ENCODE results near the gene CSN1S1.
"Not testable (repeated sequence)": the region's sequence is repeated elsewhere in the genome, so short reads cannot be mapped to it uniquely, and the experiment has no call there.

CSN1S1 gene, protein sequence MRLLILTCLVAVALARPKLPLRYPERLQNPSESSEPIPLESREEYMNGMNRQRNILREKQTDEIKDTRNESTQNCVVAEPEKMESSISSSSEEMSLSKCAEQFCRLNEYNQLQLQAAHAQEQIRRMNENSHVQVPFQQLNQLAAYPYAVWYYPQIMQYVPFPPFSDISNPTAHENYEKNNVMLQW
- total RNA-seq = 0 reads per million in 4 experiments

DNA sequence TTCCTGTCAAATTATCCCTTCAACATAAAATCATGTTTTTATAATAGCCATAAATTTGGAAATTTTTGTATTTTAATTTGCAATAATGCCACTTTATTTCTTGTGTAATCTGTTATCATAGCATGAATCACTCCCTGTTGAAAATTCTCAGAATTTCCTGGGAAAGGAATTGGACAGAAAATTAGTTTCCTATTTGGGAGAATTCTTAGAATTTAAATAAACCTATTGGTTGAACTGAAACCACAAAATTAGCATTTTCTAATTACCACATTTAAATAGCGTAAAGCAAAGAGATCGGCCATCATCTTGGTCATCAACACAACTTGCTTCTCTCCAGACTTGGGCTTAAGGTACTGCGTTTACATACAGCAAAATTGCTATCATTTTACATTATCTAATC, at the start of gene CSN1S1:
TSS of gene CSN1S1 (plus strand) at position 301 of the 400 bp plus-strand sequence. CDS start 1,488 bp downstream, outside the sequence.
- no peak for DNase-seq

DNA sequence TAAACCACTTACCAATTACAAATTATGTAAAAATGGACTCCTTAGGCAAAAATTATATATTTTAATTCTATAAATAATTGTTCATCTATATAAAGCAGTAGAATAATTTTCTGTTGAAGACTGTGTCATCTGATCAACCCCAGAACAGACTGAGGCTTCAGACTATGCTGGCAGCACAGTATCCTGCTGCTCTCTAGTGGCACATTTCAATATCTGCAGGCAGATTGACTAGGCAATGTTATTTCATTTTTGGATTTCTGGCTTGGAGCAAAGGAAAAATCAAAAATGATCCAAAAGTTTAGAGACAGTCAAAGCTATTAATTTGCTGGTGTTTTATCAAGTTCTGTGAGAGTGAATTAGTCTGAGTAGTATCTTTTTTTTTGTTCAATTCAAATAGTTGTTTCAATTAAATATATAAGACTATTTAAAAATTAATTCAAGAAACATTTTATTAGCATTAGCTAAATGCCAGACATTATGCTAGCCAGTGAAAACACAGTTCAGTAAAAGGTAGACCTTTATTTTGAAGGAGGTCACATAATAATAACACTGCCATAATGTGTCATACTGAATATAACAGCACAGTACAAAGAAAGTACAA, 49.6 kb upstream of the CSN1S1 start:
- no peak for DNase-seq

DNA sequence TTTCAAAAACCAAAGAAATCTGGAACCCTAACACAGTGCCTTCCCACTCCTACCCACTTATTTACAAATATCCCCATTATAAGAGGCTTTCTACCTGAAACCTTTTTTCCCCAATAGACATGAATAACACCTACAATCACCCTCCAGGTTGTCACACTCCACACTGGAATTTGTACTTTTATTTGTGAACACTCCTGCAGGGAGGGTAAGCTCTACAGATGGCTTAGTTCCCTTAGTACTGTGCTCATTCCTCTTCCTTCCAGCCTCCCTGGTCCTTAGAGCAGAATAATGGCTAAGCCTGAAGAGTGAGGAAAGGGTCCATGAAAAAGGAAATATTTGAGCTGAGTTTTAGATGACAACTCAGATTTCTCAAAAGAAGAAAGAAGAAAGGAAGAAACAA, 48.7 kb upstream of the CSN1S1 start:
- no peak for DNase-seq

DNA sequence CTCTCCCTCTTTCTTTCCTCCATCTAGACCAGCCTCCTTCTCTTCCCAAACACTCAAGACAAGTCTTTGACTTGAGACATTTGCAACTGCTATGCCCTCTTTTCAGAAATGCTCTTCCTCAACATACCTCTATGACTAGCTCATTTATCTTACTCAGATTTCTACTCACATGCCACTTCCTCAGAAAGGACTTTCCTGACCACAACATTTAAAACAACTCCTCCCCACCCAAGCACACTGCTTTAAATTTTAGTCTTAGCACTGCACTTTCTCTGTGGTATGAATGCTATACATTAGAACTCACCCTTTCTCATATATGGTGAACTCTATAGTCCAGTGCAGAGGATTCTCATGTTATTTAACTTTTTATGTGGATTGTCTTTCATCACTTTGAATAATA, 42.5 kb upstream of the CSN1S1 start:
- no peak for DNase-seq

DNA sequence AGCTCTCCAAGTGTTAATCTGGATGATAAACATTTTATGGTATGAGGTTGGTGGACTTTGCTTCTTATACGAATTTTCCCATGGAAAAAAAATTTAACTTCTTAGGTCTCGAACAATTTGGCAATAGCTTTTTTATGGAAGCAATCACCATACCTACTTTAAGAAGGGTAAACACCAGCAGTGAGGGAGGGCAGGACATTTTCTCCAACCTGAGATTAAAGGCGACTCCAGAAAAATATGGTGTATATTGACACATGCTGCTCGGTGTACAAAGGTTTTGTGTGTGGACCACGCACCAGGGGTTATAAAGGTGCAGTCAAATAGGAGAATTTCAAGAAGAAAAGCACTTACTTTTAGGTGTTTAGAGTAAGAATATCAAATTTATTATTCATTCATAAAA, 36.7 kb upstream of the CSN1S1 start:
- DNase-seq = no peak

DNA sequence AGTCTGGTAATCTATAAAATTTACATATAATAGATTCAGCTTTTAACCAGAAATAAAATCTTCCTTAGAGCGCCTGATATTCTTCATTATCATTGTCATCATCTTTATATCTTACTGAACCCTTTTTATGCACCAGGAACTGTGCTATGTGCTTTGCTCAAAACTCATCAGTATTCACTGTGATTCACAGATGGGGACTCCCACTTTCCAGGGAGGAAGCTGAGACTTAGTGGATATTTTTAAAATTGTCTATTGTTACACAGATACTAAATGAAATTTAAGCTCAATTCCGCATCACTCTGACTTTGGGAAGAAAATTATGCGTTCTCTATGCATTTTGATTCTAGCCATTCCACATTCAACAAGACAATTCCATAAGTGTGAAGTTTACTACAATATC, 36.1 kb upstream of the CSN1S1 start:
- DNase-seq = no peak

DNA sequence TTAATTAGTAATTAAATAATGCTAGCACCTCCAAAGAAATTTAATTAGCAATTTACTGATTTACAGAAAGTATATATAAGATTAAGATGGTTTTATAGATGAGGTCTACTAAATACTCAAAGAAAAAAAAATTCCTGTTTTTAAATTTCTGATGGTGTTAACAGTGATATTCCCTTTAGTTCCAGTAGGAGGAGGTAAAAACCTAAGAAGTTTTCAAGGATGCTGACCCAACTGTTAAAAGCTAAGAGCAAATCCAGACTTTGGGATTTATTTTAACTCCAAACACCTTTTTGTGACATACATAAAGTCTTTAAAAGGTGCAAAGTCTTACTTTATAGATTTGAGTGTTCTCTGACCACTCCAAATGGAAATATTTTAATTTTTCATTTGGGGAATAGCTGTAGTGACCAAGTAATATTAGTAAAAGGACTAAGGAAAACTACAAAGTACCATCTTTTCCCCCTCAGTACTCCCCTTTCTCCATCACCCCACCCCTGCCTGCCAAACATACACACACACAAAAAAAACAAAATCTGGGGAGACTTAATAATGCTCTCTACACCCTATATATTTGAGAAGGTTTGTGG, 34.2 kb upstream of the CSN1S1 start:
- no peak for DNase-seq

DNA sequence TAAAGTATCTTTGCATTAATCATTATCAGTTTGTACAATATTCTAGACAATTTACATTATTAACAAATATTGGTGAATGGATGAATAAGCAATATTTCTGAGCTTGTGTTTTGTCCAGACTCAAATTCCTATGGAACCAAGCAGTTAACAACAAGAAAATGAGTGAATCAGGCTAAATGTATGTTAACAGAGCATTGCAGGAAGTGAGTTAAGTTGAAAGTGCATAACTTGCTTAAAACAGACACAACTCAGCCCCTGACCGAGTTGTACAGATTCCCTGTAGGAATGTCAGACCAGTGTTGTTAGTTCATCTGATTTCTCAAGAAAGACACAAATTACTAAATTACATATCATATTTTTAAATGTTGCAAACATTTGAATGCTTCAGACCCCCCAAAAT, 23.7 kb upstream of the CSN1S1 start:
- DNase-seq = no peak

DNA sequence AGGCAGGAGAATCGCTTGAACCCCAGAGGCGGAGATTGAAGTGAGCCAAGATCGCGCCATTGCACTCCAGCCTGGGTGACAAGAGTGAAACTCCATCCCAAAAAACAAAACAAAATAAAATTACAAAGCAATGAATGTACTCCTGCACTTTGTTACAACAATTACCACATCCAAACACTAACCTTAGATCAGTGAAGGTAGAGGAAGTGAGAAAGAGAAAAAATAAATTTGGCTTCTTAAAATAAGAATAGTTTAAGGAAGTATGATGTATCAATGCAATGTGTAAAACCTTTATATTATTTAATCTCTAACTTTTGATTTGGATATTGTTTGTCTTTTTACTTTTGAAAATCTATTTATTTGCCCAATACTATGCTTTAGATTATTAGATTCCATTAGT, 21.7 kb upstream of the CSN1S1 start:
- DNase-seq = no peak

DNA sequence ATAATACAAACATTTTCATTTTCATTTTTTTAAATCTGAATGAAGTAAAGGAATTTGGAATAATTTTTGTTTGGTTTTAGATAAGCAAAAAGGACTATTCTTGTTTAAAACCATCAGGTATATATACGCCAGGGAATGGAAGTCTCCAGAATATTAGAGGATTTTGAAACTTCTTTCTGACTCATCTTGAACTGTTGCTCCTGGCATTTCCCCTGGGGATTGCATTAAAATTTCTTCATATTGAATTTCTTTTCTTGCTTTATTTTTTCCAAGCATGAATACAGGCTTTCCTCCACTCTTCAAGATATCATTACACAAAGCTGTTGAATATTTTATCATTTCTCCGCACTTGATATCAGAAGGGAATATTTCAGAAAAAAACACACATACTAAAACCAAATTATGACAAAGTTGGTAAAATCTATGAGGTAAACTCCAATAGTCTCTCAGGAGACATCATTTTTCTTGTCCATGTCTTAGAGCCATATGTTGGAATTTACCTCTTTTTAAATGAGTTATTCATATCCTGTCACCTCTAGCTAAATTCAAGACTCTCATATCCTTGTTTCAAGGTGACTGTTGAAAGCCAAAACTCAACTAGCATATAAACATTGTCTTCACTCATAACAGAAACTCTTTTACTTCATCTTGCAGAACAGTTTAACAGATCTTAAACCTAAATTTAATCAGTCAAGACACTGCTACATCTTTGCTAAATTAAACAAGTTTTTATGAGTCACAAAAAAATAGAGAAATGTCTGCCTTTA, 20.7 kb upstream of the CSN1S1 start:
- no peak for DNase-seq

DNA sequence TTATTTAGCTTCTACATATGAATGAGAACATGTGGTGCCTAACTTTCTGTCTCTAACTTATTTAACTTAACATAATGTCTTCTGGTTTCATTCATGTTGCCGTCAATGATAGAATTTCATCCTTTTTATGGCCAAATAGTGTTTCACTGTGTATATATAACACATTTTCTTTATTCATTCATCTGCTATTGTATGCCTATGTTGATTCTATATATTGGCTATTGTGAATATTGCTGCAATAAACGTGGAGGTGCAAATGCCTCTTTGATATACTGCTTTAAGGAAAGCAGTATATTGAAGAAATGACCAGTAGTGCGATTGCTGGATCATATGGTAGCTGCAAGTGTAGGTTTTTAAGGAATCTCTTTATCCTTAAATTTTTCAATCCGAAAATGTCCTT, 10.0 kb upstream of the CSN1S1 start:
- no peak for DNase-seq

DNA sequence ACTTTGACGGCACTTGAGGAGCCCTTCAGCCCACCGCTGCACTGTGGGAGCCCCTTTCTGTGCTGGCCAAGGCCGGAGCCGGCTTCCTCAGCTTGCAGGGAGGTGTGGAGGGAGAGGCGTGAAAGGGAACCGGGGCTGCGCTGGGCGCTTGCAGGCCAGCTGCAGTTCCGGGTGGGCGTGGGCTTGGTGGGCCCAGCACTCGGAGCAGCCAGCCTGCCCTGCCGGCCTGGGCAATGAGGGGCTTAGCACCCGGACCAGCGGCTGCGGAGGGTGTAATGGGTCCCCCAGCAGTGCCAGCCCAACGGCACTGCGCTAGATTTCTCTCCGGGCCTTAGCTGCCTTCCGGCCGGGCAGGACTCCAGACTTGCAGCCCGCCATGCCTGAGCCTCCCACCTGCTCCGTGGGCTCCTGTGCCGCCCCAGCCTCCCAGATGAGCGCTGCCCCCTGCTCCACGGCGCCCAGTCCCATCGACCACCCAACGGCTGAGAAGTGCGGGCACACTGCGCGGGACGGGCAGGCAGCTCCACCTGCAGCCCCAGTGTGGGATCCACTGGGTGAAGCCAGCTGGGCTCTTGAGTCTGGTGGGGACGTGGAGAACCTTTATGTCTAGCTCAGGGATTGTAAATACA, 7.0 kb upstream of the CSN1S1 start:
- DNase-seq = not testable (repeated sequence)

DNA sequence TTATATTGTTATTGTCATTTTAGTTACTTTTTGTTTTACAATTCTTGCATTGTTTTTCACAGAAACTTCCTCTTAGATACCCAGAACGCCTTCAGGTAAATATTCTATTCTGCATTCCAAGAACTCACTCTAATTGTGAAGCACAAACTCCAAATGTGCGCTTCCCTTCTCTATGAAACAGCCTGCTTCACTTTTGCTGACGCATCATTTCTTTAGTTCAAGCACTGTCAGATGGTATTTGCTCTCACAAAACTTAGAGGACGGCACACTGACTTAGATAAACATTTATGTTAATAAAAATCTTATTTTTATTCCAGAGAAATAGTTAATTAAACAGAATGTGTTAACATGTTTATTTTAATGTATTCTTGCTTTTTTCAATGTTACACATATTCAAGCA, 3.3 kb downstream of the CSN1S1 start:
- no peak for DNase-seq

DNA sequence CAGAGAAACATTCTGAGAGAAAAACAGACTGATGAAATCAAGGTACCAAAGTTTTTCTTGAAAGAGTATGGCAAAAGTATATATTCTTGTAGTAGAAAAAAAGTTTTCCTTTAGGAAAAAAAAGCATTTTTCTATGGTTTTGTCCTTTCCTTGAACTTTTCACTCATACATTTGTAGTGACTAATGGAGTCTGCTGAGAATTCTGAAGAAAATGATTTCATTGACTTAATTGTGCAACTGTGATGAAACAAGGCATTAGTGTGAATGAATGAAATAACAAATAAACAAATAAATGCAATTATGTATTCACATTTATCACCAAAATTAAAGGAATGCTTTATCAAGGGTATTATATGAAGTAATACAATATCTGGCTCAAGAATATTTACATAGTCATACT, 5.7 kb downstream of the CSN1S1 start:
- DNase-seq = no peak

DNA sequence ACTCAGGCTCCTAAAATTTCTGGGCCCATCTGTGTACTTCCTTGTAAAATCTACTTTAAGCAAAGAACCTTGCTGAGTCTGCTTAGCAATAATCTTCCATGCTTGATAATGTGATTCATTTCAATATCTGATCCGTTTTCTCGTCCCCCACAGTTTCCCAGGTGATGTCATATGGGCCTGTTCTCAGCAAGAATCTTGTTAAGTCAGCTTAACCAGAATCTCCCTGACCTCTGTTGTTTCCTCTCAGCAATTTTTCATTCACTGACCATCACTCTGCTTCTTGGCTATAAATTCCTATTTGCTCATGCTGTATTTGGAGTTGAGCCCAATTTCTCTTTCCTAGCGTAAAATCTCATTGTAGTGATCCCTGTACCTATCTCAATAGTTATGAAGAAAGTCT, 20.7 kb downstream of the CSN1S1 start:
- no peak for DNase-seq

DNA sequence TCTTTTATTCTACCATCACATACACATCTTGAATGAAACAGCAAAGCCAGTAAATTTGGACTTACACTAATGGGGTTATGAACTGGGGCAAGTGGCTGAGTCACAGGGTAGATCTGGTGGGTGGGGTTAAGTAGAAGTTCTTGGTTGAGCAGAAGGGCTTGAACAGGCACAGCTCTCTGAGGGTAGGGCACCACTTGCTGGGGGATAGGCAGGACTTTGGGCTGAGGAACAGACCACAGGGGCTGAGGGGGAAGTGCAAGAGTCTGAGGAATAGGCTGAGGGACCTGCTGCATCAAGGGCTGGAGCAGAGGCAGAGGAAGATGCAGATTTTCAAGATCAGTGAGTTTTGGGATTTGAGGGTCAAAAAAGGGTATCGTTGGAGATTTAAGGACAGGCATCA, 26.3 kb downstream of the CSN1S1 start:
- no peak for DNase-seq

DNA sequence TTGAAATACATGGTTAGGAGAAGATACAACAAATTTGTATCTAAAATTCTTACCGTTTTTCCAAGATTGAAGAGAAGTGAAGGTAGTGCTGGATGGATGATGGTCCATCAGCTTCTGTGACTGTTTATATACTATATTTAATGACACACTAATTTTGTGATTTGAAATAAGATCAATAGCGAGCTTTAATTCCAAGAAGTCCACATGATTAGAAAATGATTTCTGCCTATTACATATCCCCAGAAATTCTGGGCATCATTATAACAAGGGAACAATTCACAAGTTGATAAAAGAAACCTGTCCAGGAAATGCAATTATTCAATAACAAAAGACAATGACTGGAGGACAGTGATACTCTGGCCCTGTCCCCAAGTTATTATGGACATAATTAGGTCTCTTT, 34.8 kb downstream of the CSN1S1 start, which contains the start of gene CSN2:
TSS of gene CSN2 (minus strand) at position 101 of the 400 bp plus-strand sequence. CDS start 4,733 bp downstream, outside the sequence.
- no peak for DNase-seq

DNA sequence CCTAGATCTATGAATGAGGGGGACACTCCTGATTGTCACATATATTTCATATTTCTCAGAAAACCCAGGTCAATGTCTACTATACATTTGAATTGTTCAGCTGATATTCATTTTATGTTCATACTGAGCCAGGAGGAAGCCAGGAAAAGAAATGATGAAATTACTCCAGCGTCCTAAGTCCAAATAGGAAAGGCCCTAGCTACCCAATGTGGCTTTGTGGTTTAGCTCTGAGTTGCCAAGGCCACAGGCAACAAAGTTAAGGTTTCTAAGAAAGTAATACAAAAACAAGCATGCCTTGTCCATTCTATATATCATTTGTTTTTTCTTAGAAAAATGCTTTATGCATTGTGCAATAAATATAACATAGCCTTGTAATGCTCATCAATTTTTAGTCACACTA, 39.2 kb downstream of the CSN1S1 start:
- DNase-seq = no peak

DNA sequence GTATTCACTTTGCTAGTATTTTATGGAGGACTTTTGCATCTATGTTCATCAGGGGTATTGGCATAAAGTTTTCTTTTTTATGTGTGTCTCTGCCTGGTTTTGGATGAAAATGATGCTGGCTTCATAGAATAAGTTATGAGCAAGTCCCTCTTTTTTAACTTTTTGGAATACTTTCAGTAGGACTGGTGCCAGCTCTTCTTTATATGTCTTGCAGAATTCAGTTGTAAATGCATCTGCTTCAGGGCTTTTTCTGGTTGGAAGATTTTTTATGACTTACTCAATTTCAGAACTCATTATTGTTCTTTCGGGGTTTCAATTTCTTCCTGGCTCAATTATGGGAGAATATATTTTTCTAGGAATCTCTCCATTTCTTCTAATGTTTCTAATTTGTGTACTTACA, 43.8 kb downstream of the CSN1S1 start:
- no peak for DNase-seq

DNA sequence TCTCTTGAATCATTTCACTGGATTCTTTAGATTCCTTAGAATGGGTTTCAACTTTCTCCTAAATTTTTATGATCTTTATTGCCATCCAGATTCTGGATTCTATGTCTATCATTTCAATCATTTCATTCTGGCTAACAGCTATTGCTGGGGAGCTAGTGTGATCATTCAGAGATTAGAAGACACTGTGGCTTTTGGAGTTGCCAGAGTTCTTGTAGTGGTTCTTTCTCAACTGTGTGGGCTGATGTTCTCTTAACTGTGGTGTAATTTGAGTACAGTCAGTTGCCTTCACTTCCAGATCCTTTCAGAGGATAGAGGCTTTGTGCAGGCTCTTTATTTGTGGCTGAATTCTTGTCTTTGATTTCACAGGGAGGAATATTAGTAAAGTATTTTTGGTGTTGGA, 46.7 kb downstream of the CSN1S1 start:
- DNase-seq = no peak

DNA sequence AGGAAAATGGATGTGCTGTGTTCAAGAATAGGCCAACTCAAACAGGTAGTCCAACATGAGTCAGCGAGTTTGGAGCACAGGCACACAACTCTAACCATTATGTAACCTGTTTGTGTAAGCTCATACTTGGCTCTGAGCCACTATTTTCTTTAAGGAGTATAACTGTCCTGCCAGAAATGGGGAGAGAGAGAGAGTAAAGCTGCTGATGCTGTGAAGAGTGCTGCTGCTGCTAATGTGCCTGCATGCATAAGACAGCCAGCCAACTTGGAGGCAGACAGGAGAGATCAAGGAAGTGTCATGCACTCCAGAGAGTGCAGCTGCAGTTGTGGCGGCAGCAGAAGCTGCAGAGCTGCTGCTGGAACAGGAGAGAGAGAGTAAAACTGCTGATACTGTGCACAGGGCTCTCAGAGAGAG, 53.2 kb downstream of the CSN1S1 start:
- no peak for DNase-seq

DNA sequence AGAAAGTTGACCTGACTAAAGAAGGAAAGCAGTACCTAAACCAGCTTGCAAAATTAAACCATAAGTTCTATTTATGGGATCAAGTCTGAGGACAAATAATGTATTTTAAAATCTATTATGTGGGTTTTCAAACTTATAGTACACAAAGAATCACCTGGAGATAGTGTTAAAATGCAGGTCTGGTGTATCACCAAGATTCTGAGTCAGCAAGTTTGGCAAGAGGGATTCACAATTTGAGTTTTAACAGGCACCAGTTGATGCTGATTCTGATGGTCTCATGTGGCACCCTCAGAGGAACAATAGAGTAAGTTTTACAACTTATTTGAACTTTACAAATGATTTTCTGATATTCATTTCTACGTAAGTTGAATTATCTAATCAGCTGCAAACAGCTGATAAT, 55.8 kb downstream of the CSN1S1 start:
- no peak for DNase-seq

DNA sequence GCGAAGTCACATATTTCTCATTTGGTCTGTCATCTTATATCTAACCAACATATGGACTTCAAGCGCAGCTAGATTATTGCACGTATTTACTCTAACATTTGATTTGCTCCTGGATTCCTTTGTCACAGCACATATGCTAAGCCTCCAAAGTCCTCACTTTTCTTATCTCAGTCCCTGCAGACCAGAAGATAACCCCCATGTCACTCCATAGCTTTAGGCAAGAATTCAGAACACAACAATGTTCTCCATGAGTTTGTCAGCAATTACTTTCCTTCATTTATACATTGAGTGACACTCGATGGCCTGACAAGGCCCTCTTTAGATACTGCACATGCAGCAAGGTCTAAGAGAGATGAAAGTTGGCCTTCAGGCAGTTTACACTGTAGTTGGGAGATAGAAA, 60.1 kb downstream of the CSN1S1 start:
- DNase-seq = no peak

Data from effector CD8-positive, alpha-beta T cell (primary cell).